ENCODE results near the gene LPCAT2. TPM values are rescaled to one million over a fixed set of nuclear protein-coding genes. Genes with fewer than 3 reads are reported as not detected.

LPCAT2 gene
- total and polyA plus RNA-seq, 2 of the 8 experiments (the other 6 are each of a cell fraction or from before 2014, with no cell fraction given), result 2.2 to 10.6 TPM

- no peak overlapping the region for H2AFZ ChIP-seq (ENCODE audit: low read length)
- H3K14ac ChIP-seq (ENCODE audit: insufficient read length), result no peak overlapping the region
- no peak overlapping the region for H2BK120ac ChIP-seq (replicated peaks; ENCODE audit: low read depth, low read length)
- no peaks in the 10 kb centered on the region for H3K23me2 ChIP-seq (ENCODE audit: low read depth, low read length)
- POLR2A ChIA-PET (ENCODE audit: partially characterized antibody), result interaction anchor here (1.5 kb wide), 1 partner anchor 10 kb away, joined by 8 read pairs; no protein-coding TSS in a partner anchor
- FAIRE-seq, result no peak
- no peak overlapping the region for H3K4ac ChIP-seq (replicated peaks; ENCODE audit: insufficient read length, low read depth, low read length)
- no peak overlapping the region for H3K4me3 ChIP-seq (ENCODE audit: extremely low read depth in 1 of 4, insufficient read depth in 2 of 4, low read depth in 3 of 4, low read length in 4 of 4)
- no peak overlapping the region for H3K56ac ChIP-seq (replicated peaks; ENCODE audit: insufficient read length, low read depth, low read length)
- CTCF ChIA-PET (ENCODE audit: partially characterized antibody), result interaction anchor here (0.5 to 19.1 kb wide), 8 partner anchors 10 to 236 kb away, joined by 3 to 446 read pairs (median 6); partner anchors contain the start of gene MMP2
- H2BK5ac ChIP-seq (ENCODE audit: low read depth, low read length), result no peak overlapping the region
- DNase-seq (ENCODE audit: low read depth in 1 of 2, low spot score in 2 of 2), result no peak
- H3K79me1 ChIP-seq (ENCODE audit: low read depth, low read length), result no peaks in the 10 kb centered on the region
- H4K91ac ChIP-seq (replicated peaks; ENCODE audit: insufficient read length, low read length), result no peak overlapping the region
- TF ChIP-seq CBX8 (IDR thresholded peaks at IDR 0.05; ENCODE audit: borderline replicate concordance, low read depth, low read length) (no peak), MAFK (IDR thresholded peaks at IDR 0.05; ENCODE audit: low read depth, low read length) (no peak), NANOG (IDR thresholded peaks at IDR 0.05; ENCODE audit: insufficient read depth, low read depth, low read length, poor library complexity, severe bottlenecking) (peak; percentile 25), SAP30 (IDR thresholded peaks at IDR 0.05; ENCODE audit: insufficient read depth, insufficient replicate concordance, low read length) (no peak)
- no peak overlapping the region for H2BK12ac ChIP-seq (ENCODE audit: low read depth, low read length)
- no peaks in the 10 kb centered on the region for H3K79me2 ChIP-seq (ENCODE audit: control insufficient read depth in 1 of 2, insufficient read depth in 2 of 2, low read length in 2 of 2)
- WGBS, 2 experiments (ENCODE audit: extremely low coverage in 1 of 2, insufficient coverage in 1 of 2, insufficient read length in 1 of 2, insufficient replicate concordance in 2 of 2, low coverage in 1 of 2, low lambda C conversion rate in 2 of 2, missing lambda C conversion rate in 1 of 2), result 79% methylated on average over 8 of the region's 9 CpGs; no CpG with 5 or more reads in 1 of the 2 experiments
- H3K4me1 ChIP-seq (replicated peaks in 1 of 4; ENCODE audit: control insufficient read depth in 3 of 4, insufficient read depth in 4 of 4, low read length in 3 of 4), result peaks cover 0 to 4% (median 2%) of the 10 kb centered on the region in 4 experiments; a peak in 5 of 7 replicates
- no peak overlapping the region for H2AK5ac ChIP-seq (ENCODE audit: low read depth, low read length)
- no peak overlapping the region for H4K8ac ChIP-seq (ENCODE audit: extremely low read depth, insufficient read depth, low read length)
- no peak overlapping the region for H3K9ac ChIP-seq (replicated peaks in 1 of 4; ENCODE audit: extremely low read depth in 1 of 4, low read depth in 3 of 4, low read length in 3 of 4)
- H3K36me3 ChIP-seq (ENCODE audit: control insufficient read depth in 2 of 4, insufficient read depth in 4 of 4, low read length in 3 of 4), result no peaks in the 10 kb centered on the region; a peak in 1 of 8 replicates
- H4K20me1 ChIP-seq (replicated peaks in 1 of 2; ENCODE audit: control insufficient read depth in 1 of 2, insufficient read depth in 2 of 2, low read length in 2 of 2), result no peaks in the 10 kb centered on the region
- H3K4me2 ChIP-seq (ENCODE audit: insufficient read depth in 1 of 2, low read depth in 2 of 2, low read length in 2 of 2), result no peak overlapping the region
- H3K9me3 ChIP-seq (ENCODE audit: insufficient read depth in 2 of 2, low read depth in 1 of 2, low read length in 1 of 2), result no peaks in the 10 kb centered on the region
- no peak overlapping the region for H2BK15ac ChIP-seq (ENCODE audit: low read length)
- H2BK20ac ChIP-seq (ENCODE audit: low read length), result no peak overlapping the region
- H3K27ac ChIP-seq (ENCODE audit: low read depth, low read length), result no peak overlapping the region
- H3K23ac ChIP-seq (ENCODE audit: insufficient read length), result no peak overlapping the region
- H4K5ac ChIP-seq (ENCODE audit: insufficient read length, low read depth, low read length), result no peak overlapping the region
- H3K27me3 ChIP-seq (replicated peaks in 1 of 4; ENCODE audit: control insufficient read depth in 3 of 4, extremely low read depth in 1 of 4, insufficient read depth in 3 of 4, low read length in 3 of 4), result peaks cover 0 to 1% (median 0%) of the 10 kb centered on the region in 4 experiments; a peak in 5 of 7 replicates
- H3K18ac ChIP-seq (ENCODE audit: extremely low read depth, low read length), result no peak overlapping the region
These were observed 38.9 kb upstream of the LPCAT2 start for GRCh38 chr16:55469821-55470532.
